Neuronal stem cell (in vitro differentiated cells): Measurements from ENCODE around the gene CPHXL.

ENCODE experiments used
- DNase-seq: peaks from one replicate; pipeline ENCODE4 v3.0.0-alpha.2; 2013; ENCODE audit warnings: low spot score
- H2AFZ ChIP-seq: one replicate; pipeline ENCODE4 v1.6.1; 2013; ENCODE audit warnings: mild to moderate bottlenecking, low read length, inconsistent platforms
- H2AK5ac ChIP-seq: 2 replicates; pipeline ENCODE4 v1.6.1; 2013; ENCODE audit warnings: low read depth, mild to moderate bottlenecking, inconsistent platforms, low read length, moderate library complexity, mixed read lengths
- H2BK120ac ChIP-seq: 2 replicates; pipeline ENCODE4 v1.6.1; 2013; ENCODE audit warnings: low read depth, mild to moderate bottlenecking, inconsistent platforms, low read length, moderate library complexity, mixed read lengths
- H2BK12ac ChIP-seq: one replicate; pipeline ENCODE4 v1.6.1; 2013; ENCODE audit warnings: low read length, inconsistent platforms
- H2BK15ac ChIP-seq: 2 replicates; pipeline ENCODE4 v1.6.1; 2013; ENCODE audit warnings: mild to moderate bottlenecking, low read length, inconsistent platforms, mixed read lengths
- H2BK5ac ChIP-seq: one replicate; pipeline ENCODE4 v1.6.1; 2013; ENCODE audit warnings: inconsistent platforms, mild to moderate bottlenecking, low read length, moderate library complexity
- H3K14ac ChIP-seq: one replicate; pipeline ENCODE4 v1.6.1; 2013; ENCODE audit warnings: low read length, inconsistent platforms
- H3K18ac ChIP-seq: 2 replicates; pipeline ENCODE4 v1.6.1; 2013; ENCODE audit warnings: low read length, inconsistent platforms
- H3K23ac ChIP-seq: 2 replicates; pipeline ENCODE4 v1.6.1; 2013; ENCODE audit warnings: low read depth, mild to moderate bottlenecking, mixed read lengths, low read length, inconsistent platforms; ENCODE audit not compliant: poor library complexity
- H3K27ac ChIP-seq: replicated peaks from 3 replicates; pipeline ENCODE4 v1.5.1; 2013; ENCODE audit warnings: low read length, inconsistent platforms
- H3K27me3 ChIP-seq, 3 experiments: 2 replicates each; pipeline ENCODE4 v1.6.1; 2013; ENCODE audit warnings: low read length in 3 of 3, mild to moderate bottlenecking in 2 of 3, inconsistent platforms in 1 of 3, low read depth in 1 of 3, mixed read lengths in 1 of 3, moderate library complexity in 1 of 3; ENCODE audit not compliant: control insufficient read depth in 3 of 3, insufficient read depth in 3 of 3
- H3K36me3 ChIP-seq, 2 donors: replicated peaks in 1 of 2; 2 replicates each; pipeline ENCODE4 v1.6.1; 2013; ENCODE audit warnings: low read length in 2 of 2; ENCODE audit not compliant: control insufficient read depth in 2 of 2, insufficient read depth in 2 of 2
- H3K4ac ChIP-seq: 2 replicates; pipeline ENCODE4 v1.6.1; 2013; ENCODE audit warnings: inconsistent platforms, mild to moderate bottlenecking, low read length, moderate library complexity
- H3K4me1 ChIP-seq, 2 donors: 1 replicate in 1 of 2; 2 replicates in 1 of 2; pipeline ENCODE4 v1.6.1; 2013; ENCODE audit warnings: low read length in 2 of 2, low read depth in 1 of 2; ENCODE audit not compliant: control insufficient read depth in 2 of 2, insufficient read depth in 1 of 2
- H3K4me2 ChIP-seq: one replicate; pipeline ENCODE4 v1.6.1; 2013; ENCODE audit warnings: mild to moderate bottlenecking, low read length, inconsistent platforms; ENCODE audit not compliant: insufficient read depth, poor library complexity, severe bottlenecking
- H3K4me3 ChIP-seq, 2 donors: 2 replicates each; pipeline ENCODE4 v1.5.1; 2013; ENCODE audit warnings: low read length in 2 of 2, mild to moderate bottlenecking in 2 of 2, inconsistent platforms in 1 of 2, moderate library complexity in 1 of 2
- H3K79me1 ChIP-seq: one replicate; pipeline ENCODE4 v1.6.1; 2013; ENCODE audit warnings: low read depth, mild to moderate bottlenecking, inconsistent platforms, low read length, moderate library complexity
- H3K9ac ChIP-seq: one replicate; pipeline ENCODE4 v1.6.1; 2013; ENCODE audit warnings: mild to moderate bottlenecking, low read depth, low read length, inconsistent platforms; ENCODE audit not compliant: poor library complexity
- H3K9me3 ChIP-seq, 2 donors: replicated peaks in 1 of 2; 2 replicates each; pipeline versions ENCODE3 to v1.6.1; 2013; ENCODE audit warnings: low read length in 2 of 2, mild to moderate bottlenecking in 2 of 2, inconsistent platforms in 1 of 2, low read depth in 1 of 2, mixed read lengths in 1 of 2, moderate library complexity in 1 of 2; ENCODE audit not compliant: control insufficient read depth in 2 of 2, insufficient read depth in 1 of 2
- H4K8ac ChIP-seq: one replicate; pipeline ENCODE4 v1.6.1; 2013; ENCODE audit warnings: low read depth, mild to moderate bottlenecking, inconsistent platforms, low read length, moderate library complexity
- H4K91ac ChIP-seq: one replicate; pipeline ENCODE4 v1.6.1; 2013; ENCODE audit warnings: low read length, low read depth, mild to moderate bottlenecking, inconsistent platforms; ENCODE audit not compliant: poor library complexity
- WGBS, 2 donors: extraction: QIAGEN DNeasy Blood & Tissue Kit; methylation state at CpG; one replicate each; pipeline ENCODE4 v1.1.7; 2013; ENCODE audit warnings: missing lambda C conversion rate in 2 of 2, mixed read lengths in 1 of 2; ENCODE audit not compliant: insufficient read length in 2 of 2, insufficient replicate concordance in 1 of 2; ENCODE audit errors: extremely low coverage in 2 of 2; 5-methylcytosine and 5-hydroxymethylcytosine counted together

CPHXL gene

DNA sequence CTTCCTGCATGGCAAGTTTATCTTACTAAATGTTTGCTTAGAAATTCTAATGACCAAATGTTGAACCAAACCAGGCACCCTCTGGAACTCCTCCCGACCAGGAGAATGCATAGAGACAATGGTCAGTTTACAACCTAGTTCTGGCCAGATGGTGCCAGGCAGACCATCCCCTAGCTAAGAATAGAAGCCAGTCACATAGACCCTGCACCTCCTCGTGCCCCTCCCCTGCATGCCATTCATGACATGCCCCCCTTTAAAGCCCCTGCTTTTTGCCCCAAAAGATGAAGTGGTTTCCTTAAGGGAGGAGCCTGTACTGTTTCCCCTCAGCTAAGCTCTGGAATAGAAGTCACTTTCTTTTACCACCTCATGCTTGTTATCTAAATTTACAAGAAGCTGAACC lies 6.6 kb upstream of the CPHXL start:
- H3K36me3 ChIP-seq: no peaks in the 10 kb centered on the region
- H3K4me1 ChIP-seq: peaks cover 0 to 8% of the 10 kb centered on the region in 2 donors
- H2AFZ ChIP-seq: peak overlapping the region; percentile 11
- no peak overlapping the region for H4K8ac ChIP-seq
- H3K23ac ChIP-seq: no peak overlapping the region
- no peak overlapping the region for H4K91ac ChIP-seq
- no peak overlapping the region for H3K4me3 ChIP-seq
- no peak overlapping the region for H3K14ac ChIP-seq
- peak overlapping the region; percentile 19 for H3K4me2 ChIP-seq
- WGBS, 2 donors: no CpG with 5 or more reads among the region's 2 CpGs
- H2BK5ac ChIP-seq: no peak overlapping the region
- DNase-seq: no peak
- H2BK15ac ChIP-seq: no peak overlapping the region
- H3K4ac ChIP-seq: no peak overlapping the region
- H3K79me1 ChIP-seq: no peaks in the 10 kb centered on the region
- no peak overlapping the region for H3K9ac ChIP-seq
- no peaks in the 10 kb centered on the region for H3K9me3 ChIP-seq
- no peak overlapping the region for H2AK5ac ChIP-seq
- H3K27me3 ChIP-seq: no peaks in the 10 kb centered on the region
- no peak overlapping the region for H2BK120ac ChIP-seq
- no peak overlapping the region for H3K18ac ChIP-seq
- no peak overlapping the region for H2BK12ac ChIP-seq
- H3K27ac ChIP-seq: no peak overlapping the region

DNA sequence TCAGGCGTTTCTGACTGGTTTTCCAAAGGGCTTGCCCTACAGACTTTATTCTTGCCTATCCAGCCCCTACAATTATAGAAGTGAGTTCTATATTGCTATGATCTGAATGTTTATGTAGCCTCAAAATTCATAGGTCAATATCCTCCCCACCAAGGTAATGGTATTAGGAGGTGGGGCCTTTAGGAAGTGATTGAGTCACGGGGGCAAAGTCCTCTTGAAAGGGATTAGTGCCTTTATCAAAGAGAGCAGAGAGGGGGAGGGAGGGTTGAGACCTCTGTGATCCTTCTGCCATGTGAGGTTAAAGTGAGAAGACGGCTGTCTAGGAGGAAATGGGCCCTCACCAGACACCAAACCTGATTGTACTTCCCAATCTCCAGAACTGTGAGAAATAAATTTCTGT lies 931 bp upstream of the CPHXL start:
- WGBS, 2 donors: no CpG with 5 or more reads among the region's 3 CpGs
- no peak overlapping the region for H2BK15ac ChIP-seq
- DNase-seq: no peak

DNA sequence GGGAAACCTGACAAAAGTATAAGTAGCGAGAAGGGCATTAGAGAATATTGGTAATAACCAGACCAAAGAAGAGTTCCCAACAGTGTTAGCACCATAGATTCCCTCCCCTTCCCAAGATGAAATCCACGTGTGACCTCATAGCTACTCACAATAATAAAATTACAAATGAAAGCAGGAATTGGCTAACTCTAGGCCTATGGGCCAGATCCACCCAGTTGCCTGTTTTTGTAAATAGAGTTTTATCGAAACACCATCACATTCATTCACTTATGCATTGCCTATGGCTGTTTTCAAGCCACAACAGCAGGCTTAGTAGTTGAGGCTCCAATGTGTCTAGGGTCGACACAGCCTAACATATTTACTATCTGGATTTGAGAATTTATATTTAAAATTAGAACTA lies 7.8 kb downstream of the CPHXL start:
- no CpG with 5 or more reads among the region's 4 CpGs for WGBS, 2 donors

More for the DNA sequence above, 931 bp upstream of the CPHXL start:
- Histone ChIP-seq H3K14ac (no peak overlapping the region), H3K9me3 (no peaks in the 10 kb centered on the region), H4K91ac (no peak overlapping the region), H3K4ac (no peak overlapping the region), H2AK5ac (no peak overlapping the region), H4K8ac (no peak overlapping the region), H2BK5ac (no peak overlapping the region), H2BK12ac (no peak overlapping the region), H3K18ac (no peak overlapping the region), H2AFZ (no peak overlapping the region), H3K36me3 (no peaks in the 10 kb centered on the region), H3K27ac (no peak overlapping the region), H3K23ac (no peak overlapping the region), H3K4me3 (no peak overlapping the region), H3K9ac (no peak overlapping the region), H3K4me1 (no peaks in the 10 kb centered on the region), H3K4me2 (no peak overlapping the region), H3K27me3 (no peaks in the 10 kb centered on the region), H2BK120ac (no peak overlapping the region), H3K79me1 (no peaks in the 10 kb centered on the region)

DNA sequence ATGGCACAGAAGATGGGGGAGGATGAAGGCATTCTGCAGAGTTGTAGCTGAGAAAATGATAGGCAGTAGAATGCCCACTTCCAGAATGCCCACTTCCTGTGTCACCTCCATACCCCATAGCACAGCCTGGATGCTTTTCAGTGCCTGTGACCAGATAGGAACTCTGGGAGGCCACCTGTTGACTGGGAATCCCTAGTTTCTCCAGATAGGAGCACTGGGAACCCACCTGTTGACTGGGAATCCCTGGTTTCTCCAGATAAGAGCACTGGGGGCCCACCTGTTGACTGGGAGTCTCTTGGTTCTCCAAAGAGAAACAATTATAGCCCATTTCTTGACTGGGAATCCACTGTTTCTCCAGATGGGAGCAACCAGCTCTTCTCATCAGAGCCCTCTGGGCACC lies 11.6 kb downstream of the CPHXL start:
- DNase-seq: no peak
- no peak overlapping the region for H2BK15ac ChIP-seq
- H2AFZ ChIP-seq: no peak overlapping the region

More for the DNA sequence above, 7.8 kb downstream of the CPHXL start:
- H3K4me3 ChIP-seq: no peak overlapping the region
- no peak overlapping the region for H3K14ac ChIP-seq
- H2BK120ac ChIP-seq: no peak overlapping the region
- no peak overlapping the region for H3K23ac ChIP-seq
- no peak overlapping the region for H2BK5ac ChIP-seq
- no peak overlapping the region for H3K4ac ChIP-seq
- no peak overlapping the region for H3K18ac ChIP-seq
- no peaks in the 10 kb centered on the region for H3K27me3 ChIP-seq
- no peak overlapping the region for H2BK15ac ChIP-seq
- no peak overlapping the region for H2AFZ ChIP-seq
- DNase-seq: no peak
- H3K4me2 ChIP-seq: no peak overlapping the region
- no peak overlapping the region for H2BK12ac ChIP-seq
- no peaks in the 10 kb centered on the region for H3K9me3 ChIP-seq
- no peak overlapping the region for H2AK5ac ChIP-seq
- no peak overlapping the region for H4K8ac ChIP-seq
- no peaks in the 10 kb centered on the region for H3K4me1 ChIP-seq
- no peaks in the 10 kb centered on the region for H3K36me3 ChIP-seq
- H4K91ac ChIP-seq: no peak overlapping the region
- H3K27ac ChIP-seq: no peak overlapping the region
- H3K79me1 ChIP-seq: no peaks in the 10 kb centered on the region
- no peak overlapping the region for H3K9ac ChIP-seq

More for the DNA sequence above, 11.6 kb downstream of the CPHXL start:
- Histone ChIP-seq H3K14ac (no peak overlapping the region), H2AK5ac (no peak overlapping the region), H4K8ac (no peak overlapping the region), H3K18ac (no peak overlapping the region), H3K27me3 (no peaks in the 10 kb centered on the region), H3K23ac (no peak overlapping the region), H2BK12ac (no peak overlapping the region), H3K79me1 (no peaks in the 10 kb centered on the region), H3K36me3 (no peaks in the 10 kb centered on the region), H3K4ac (no peak overlapping the region), H3K27ac (no peak overlapping the region), H2BK5ac (no peak overlapping the region), H3K4me2 (no peak overlapping the region), H4K91ac (no peak overlapping the region), H3K9ac (no peak overlapping the region), H3K9me3 (peaks cover 5 to 8% of the 10 kb centered on the region in 2 donors), H3K4me3 (no peak overlapping the region), H2BK120ac (no peak overlapping the region), H3K4me1 (no peaks in the 10 kb centered on the region)
